GM13976 (cell line): ENCODE data around the gene LARP6.
"Not testable (repeated sequence)": the region's sequence is repeated elsewhere in the genome, so short reads cannot be mapped to it uniquely, and the experiment has no call there.

ENCODE experiments used
- DNase-seq: peaks from one replicate; pipeline ENCODE4 v3.0.0; 2012; ENCODE audit warnings: low spot score
- in situ Hi-C: fragments of 300-500 bp; cut with MboI; formaldehyde crosslinking; loops from one replicate; pipeline ENCODE4 v1.12.0; 2022; ENCODE audit warnings: low sequenced_read_pairs, mixed read lengths, inconsistent platforms; ENCODE audit not compliant: unreplicated experiment
- TF ChIP-seq, protein P1 (sequence below): IDR thresholded peaks from 2 replicates; pipeline ENCODE4 v1.5.1; 2012; ENCODE audit warnings: borderline replicate concordance, mild to moderate bottlenecking; ENCODE audit not compliant: insufficient read depth; ENCODE audit errors: extremely low read depth, missing control alignments, control extremely low read depth

LARP6 gene

DNA sequence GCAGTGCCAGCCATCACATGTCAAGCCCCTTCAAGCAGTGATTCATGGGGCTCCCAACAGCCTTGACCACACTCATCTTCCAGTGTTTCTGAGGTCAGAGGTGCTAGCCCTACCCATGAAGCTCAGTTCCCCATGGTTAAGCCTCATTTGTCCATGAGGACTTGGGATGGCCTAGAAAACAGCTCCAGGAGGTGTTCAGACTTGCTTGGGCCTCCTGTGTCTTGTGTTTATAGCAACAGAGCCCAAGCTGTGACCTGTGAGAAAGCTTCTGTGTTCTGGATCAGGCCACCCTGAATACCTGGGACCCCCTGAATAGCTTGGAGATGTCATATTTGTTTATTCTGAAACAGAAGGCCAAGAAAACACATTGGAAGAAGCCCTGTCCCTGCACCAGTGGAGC is 36.7 kb downstream of the LARP6 start:
- DNase-seq: no peak
- in situ Hi-C loops: no loop called here
- TF ChIP-seq, protein P1, sequence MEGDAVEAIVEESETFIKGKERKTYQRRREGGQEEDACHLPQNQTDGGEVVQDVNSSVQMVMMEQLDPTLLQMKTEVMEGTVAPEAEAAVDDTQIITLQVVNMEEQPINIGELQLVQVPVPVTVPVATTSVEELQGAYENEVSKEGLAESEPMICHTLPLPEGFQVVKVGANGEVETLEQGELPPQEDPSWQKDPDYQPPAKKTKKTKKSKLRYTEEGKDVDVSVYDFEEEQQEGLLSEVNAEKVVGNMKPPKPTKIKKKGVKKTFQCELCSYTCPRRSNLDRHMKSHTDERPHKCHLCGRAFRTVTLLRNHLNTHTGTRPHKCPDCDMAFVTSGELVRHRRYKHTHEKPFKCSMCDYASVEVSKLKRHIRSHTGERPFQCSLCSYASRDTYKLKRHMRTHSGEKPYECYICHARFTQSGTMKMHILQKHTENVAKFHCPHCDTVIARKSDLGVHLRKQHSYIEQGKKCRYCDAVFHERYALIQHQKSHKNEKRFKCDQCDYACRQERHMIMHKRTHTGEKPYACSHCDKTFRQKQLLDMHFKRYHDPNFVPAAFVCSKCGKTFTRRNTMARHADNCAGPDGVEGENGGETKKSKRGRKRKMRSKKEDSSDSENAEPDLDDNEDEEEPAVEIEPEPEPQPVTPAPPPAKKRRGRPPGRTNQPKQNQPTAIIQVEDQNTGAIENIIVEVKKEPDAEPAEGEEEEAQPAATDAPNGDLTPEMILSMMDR: no peak

DNA sequence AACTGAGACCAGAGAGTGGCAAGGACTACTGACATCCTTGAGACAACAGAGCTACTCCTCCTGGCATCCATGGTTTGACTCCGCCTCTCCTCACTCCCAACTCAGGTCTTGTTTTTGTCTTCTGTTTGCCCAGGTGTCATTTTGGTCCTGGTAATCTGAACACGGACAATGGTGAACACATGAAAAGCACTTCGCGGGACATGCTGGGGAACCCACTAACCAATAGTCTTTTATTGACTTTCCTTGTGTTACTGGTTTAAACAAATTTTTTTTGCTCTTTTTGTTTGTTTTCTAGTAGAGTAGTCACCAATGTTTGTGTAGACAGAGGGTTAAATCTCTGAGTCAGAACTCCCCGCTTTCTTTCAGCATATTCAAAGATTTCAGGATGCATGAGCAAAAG is 38.4 kb downstream of the LARP6 start:
- in situ Hi-C loops: no loop called here
- TF ChIP-seq, protein P1: no peak
- DNase-seq: no peak

DNA sequence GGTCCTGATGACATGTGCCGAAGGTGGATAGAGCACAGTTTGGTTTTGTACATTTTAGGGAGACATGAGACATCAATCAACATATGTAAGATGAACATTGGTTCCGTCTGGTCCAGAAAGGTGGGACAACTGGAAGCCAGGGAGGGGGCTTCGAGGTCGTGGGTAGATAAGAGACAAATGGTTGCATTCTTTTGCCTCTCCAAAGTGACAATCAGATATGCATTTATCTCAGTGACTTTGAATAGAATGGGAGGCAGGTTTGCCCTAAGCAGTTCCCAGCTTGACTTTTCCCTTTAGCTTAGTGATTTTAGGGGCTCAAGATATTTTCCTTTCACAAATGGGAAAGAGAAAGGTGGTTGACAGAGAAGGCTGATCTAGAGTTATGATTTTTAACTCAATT is 38.9 kb downstream of the LARP6 start:
- in situ Hi-C loops, DNase-seq: not testable (repeated sequence)

GRCh38 chr15:70812827-70813364 is 41.1 kb downstream of the LARP6 start:
- no peak for DNase-seq
- TF ChIP-seq, protein P1: no peak
- in situ Hi-C loops: no loop called here

DNA sequence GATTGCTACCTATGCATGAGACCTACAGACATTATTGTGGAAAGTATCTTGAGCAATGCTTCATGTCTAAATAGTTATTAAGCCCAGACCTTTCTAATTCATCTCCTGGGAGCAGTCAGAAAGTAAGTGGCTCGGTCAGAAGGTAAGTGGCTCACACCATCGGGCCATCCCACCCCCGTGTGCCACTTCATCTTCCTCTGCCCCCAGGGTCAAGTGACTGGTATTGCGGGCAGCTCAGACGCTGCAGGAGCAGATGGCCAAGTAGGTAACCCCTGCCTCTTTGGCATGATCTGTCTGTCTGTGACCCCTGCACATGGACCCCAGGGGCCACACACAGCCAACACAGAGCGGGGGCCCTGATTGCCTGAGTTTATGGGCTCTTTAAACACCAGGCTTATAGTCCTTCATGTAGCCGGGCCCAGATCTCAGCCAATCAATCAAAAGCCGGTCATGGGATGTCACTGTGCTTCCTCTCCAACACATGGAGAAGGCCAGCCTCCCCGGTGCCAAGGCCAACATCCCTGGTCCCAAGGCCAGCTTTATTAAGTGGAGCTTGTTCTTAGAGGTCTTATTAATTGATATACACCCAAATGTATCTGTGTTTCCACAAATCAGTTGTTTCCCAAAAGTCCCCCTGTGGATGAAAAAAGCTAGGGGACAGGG is 42.9 kb downstream of the LARP6 start:
- DNase-seq: no peak
- in situ Hi-C loops: no loop called here
- TF ChIP-seq, protein P1: no peak

- DNase-seq: no peak
- in situ Hi-C loops: no loop called here
- TF ChIP-seq, protein P1: no peak
Measured at GRCh38 chr15:70806992-70807712, 46.8 kb downstream of the LARP6 start.

DNA sequence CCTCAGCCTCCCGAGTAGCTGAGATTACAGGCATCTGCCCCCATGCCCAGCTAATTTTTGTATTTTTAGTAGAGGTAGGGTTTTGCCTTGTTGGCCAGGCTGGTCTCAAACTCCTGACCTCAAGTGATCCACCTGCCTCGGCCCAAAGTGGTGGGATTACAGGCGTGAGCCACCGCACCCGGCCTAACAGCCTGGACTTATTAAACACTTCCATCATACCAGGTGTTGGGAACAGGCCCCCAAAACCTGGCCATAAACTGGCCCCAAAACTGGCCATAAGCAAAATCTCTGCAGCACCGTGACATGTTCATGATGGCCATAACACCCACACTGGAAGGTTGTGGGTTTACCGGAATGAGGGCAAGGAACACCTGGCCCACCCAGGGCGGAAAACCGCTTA is 49.6 kb downstream of the LARP6 start:
- DNase-seq, in situ Hi-C loops: not testable (repeated sequence)
